ENCODE measurements around the gene STK25.

The STK25 gene

GRCh38 chr2:241492174-241492565, 16.2 kb downstream of the STK25 start:
- no peak for DNase-seq

DNA sequence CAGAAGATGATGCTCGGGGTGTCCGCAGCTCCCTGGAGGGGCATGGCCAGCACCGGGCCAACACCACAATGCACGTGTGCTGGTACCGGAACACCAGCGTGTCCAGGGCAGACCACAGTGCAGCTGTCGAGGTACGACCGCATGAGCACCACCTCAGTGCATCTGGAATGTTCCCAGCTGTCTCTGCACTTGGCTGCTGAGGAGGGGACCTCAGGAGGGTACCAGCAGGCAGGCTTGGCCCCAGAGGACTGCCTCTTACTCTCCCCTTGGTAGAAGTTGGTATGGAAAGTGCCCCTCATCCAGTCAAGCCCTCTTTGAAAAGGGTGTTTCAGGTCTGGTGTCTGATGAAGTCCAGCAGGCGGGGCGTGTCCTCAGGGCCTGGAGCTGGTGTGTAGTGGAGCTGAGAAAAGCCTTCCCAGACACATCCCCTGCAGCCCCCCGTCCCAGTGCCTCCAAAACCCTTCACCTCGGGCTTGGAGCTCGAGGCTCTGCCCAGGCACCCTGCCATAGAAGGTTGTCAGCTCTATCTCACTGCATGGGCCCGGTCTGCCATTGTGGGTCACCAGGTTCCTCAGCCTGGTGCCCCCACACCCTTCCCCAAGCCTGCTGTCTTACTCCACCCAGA, 16.7 kb downstream of the STK25 start:
- no peak for DNase-seq

DNA sequence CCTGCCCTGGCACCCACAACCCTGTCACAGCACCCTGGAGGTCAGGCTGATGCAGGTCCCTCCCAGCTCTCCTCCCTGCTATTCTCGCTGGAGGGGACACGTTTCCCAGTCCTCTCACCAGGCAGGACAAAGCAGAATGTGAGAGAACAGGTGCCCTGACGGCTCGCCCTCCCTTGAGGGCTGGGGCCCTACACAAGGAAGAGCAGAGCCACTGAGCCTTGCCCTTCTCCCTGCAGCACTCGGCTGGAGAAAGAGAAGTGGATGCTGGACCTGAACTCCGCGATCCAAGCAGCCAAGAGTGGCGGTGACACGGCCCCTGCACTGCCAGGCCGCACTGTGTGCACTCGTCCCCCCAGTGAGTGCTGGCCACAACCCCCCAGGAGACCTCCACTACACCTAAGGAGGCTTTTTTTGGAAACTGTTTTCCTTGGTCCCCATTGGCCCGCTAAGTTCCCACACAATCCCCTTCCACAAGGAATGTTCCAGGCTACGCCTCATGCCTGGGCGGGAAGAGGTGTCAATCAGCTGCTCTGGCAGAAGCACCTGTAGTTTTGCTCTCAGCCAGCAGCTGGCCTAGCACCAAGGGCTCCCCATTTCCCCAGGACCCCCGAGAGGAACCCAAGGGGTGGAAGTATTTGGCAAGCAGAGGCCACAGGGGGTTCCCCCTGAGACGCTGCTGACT, 17.4 kb downstream of the STK25 start:
- DNase-seq: no peak

GRCh38 chr2:241489733-241490680, 18.4 kb downstream of the STK25 start:
- DNase-seq: no peak

DNA sequence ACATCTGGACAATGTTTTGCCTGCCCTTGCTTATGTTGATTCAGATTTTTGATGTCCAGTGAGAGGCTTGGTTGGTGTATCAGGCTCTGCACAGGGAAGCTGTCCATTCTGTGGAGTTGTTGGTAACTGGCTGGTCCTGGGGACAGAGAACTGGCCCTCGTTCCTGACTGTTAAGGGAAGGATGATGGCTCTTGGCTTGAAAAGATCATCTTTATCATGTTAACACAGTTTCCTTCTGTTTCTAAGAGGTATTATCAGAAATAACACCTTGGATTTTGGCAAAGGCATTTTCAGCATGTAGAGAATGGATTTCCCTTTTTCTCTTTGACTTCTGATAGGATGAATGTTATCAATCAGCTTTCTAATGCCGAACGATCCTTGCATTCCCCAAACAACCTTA, 19.3 kb downstream of the STK25 start:
- DNase-seq: no peak

DNA sequence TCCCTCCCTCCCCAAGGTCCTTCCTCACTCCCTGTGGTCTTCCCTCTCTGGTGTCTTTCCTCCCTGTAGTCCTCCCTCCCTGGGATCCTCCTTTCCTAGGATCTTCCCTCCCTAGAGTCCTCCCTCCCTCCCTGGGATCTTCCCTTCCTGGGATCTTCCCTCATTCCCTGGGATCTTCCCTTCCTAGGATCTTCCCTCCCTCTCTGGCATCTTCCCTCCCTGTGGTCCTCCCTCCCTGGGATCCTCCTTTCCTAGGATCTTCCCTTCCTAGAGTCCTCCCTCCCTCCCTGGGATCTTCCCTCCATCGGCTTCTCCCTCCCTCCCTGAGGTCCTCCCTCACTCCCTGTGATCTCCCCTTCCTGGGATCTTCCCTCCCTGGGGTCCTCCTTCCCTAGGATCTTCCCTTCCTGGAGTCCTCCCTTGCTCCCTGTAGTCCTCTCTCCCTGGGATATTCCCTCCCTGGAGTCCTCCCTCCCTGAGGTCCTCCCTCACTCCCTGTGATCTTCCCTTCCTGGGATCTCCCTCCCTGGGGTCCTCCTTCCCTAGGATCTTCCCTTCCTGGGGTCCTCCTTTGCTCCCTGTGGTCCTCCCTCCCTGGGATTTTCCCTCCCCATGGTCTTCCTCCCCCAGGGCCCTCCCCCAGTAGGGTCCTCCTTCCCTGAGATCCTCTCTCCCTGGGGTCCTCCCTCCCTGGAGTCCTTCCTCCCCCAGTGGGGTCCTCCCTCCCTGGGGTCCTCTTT, 23.0 kb downstream of the STK25 start:
- DNase-seq: no peak

DNA sequence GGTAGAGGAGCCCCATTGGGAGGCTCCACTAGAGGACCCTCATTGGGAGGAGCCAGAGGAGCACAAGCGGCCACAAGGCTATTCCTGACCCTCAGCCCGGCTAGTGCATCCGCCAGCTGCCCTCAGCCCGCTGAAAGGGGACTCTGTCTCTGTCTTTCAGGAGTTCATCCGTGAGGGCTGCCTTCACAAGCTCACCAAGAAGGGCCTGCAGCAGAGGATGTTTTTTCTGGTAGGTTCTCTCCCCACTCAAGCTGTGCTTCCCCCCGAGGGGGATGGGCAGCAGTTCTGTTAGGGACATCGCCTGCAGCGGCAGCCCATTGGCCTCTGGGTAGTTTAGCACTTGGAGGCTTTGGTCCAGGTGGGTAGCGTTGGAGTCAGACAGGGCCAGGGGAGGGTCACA, 25.1 kb downstream of the STK25 start:
- no peak for DNase-seq

- DNase-seq: no peak
Observed at GRCh38 chr2:241482126-241482955, 26.0 kb downstream of the STK25 start.

GRCh38 chr2:241481687-241482086, 26.7 kb downstream of the STK25 start:
- DNase-seq: no peak

GRCh38 chr2:241479026-241479898, 29.1 kb downstream of the STK25 start:
- DNase-seq: no peak

DNA sequence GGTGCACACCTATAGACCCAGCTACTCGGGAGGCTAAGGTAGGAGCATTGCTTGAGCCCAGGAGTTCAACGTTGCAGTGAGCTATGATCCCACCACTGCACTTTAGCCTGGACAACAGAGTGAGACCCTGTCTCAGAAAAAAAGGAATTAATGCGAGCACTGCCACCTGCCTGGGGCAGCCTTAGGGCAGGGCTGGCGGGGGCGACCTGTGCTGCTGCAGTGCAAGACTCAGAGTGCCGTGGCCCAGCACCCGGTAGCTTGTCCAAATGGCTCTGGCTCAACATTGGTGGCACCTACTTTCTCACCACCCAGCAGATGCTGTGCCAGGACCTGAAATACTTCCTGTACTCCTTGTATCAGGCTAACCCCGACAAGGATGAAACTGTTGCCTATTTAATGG, 30.2 kb downstream of the STK25 start:
- DNase-seq: no peak

- no peak for DNase-seq
Observed at GRCh38 chr2:241475267-241475666, 33.1 kb downstream of the STK25 start.

- DNase-seq: no peak
Observed at GRCh38 chr2:241473399-241473798, 35.0 kb downstream of the STK25 start.

DNA sequence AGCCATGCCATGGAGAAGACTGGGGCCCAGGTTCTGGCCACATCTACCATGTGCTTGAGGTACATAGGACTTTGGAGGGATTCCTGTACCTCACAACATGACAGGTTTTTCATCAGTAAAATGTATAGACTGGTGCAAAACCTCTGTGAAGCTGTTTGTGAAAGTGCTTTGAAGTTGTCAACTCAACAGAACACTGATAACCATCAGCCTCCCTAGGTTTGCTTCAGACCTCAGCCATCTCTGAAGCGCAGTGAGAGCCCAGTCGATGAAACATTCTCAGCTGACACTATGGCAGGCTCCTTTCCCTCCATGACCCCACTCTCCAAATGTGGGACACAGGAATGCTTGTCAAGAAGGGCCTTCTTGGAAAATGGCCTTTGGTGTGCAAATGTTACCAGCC, 38.6 kb downstream of the STK25 start:
- DNase-seq: no peak

- no peak for DNase-seq
Observed at GRCh38 chr2:241468476-241468781, 40.0 kb downstream of the STK25 start.

DNA sequence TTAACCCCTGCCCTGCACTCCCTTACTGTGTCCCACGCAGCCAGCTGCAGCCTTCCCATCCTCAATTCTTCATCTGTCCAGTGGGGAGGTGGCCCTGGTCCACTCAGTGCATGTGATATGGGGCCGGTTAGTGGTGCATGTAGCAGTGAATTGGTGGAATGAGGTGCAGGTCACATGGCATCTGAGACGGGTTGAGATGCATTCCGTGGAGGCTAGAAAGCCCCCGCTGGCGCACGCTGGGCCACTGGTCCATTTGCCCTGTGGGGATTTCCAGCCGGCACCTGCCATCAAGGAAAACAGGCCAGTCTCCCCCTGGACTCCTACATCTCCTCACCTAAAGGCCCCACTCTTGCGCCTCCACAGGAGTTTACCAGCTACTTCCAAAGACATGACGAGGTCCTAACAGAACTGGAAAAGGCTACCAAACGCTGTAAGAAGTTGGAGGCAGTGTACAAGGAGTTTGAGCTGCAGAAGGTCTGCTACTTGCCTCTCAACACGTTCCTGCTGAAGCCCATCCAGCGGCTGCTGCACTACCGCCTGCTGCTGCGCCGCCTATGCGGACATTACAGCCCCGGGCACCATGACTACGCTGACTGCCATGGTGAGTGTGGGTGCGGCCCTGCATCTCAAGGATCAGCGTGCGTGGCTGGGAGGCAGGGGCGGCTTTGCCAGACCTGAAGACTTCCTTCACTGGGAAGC, 40.5 kb downstream of the STK25 start:
- DNase-seq: no peak

- no peak for DNase-seq
Observed at GRCh38 chr2:241466230-241466629, 42.2 kb downstream of the STK25 start.

GRCh38 chr2:241465543-241465942, 42.8 kb downstream of the STK25 start:
- DNase-seq: no peak

- DNase-seq: no peak
Observed at GRCh38 chr2:241463276-241464135, 44.9 kb downstream of the STK25 start.

Data from effector CD4-positive, alpha-beta T cell (primary cell).